HepG2 (cell line): ENCODE results near the gene MYO9A. TPM values are rescaled to one million over a fixed set of nuclear protein-coding genes. Genes with fewer than 3 reads are reported as not detected.

Source experiments
- ATAC-seq: fragments of 200-7000 bp; cut with Tn5 transposase; 3 replicates; pipeline ENCODE4 v1.9.1; 2020; ENCODE audit warnings: mild to moderate bottlenecking, moderate library complexity
- BruUV-seq: library from RNA; stranded (reverse); fragments of 400-500 nt; replicated peaks from 2 replicates; lab custom pipeline; 2021; lab: Mats Ljungman, UMichigan
- CTCF ChIA-PET: fragments of 300-600 bp; formaldehyde crosslinking; extraction: SDS; loops from one replicate; lab custom pipeline; 2021; ENCODE audit warnings: low total read pairs, inconsistent platforms, low intra/inter-chr PET ratio; lab: Yijun Ruan, JAX
- POLR2A ChIA-PET: fragments of 350-600 bp; sonication (Branson Sonifier 250); formaldehyde crosslinking; loops from one replicate; lab custom pipeline; 2020; ENCODE audit warnings: antibody characterized with exemption, inconsistent platforms; lab: Yijun Ruan, JAX
- DNase-seq: peaks from one replicate; pipeline ENCODE4 v3.0.0-alpha.2; 2015; ENCODE audit warnings: low spot score
- FAIRE-seq: peaks from 3 replicates; lab custom pipeline; 2011; peaks lifted over from hg19 to GRCh38; lab: Jason Lieb, UNC
- H2AFZ ChIP-seq: one replicate; pipeline ENCODE4 v1.6.1; 2011; ENCODE audit warnings: low read length, inconsistent platforms
- H3K27ac ChIP-seq: fragments of 300-600 bp; 3 replicates; pipeline ENCODE4 v1.8.0; 2011; ENCODE audit warnings: mixed run types, mild to moderate bottlenecking, mixed read lengths, low read length, inconsistent platforms; ENCODE audit not compliant: insufficient read depth; ENCODE audit errors: extremely low read length
- H3K27me3 ChIP-seq, 2 experiments: fragments of 200-600 bp in 1 of 2; 2 replicates in 1 of 2; 3 replicates in 1 of 2; pipeline versions ENCODE4 v1.6.0 to v1.8.0; 2011; ENCODE audit warnings: low read length in 2 of 2, mild to moderate bottlenecking in 2 of 2, moderate library complexity in 2 of 2, inconsistent platforms in 1 of 2; ENCODE audit not compliant: insufficient read depth in 2 of 2, control insufficient read depth in 1 of 2
- H3K36me3 ChIP-seq, 2 experiments: fragments of 200-600 bp in 1 of 2; replicated peaks in 1 of 2; 2 replicates in 1 of 2; 3 replicates in 1 of 2; pipeline versions ENCODE4 v1.5.1 to v1.8.0; 2011; ENCODE audit warnings: low read length in 2 of 2, inconsistent platforms in 1 of 2; ENCODE audit not compliant: insufficient read depth in 2 of 2, control insufficient read depth in 1 of 2
- H3K4me1 ChIP-seq: 2 replicates; pipeline ENCODE4 v1.5.1; 2012; ENCODE audit warnings: low read length, inconsistent platforms; ENCODE audit not compliant: insufficient read depth
- H3K4me2 ChIP-seq: 2 replicates; pipeline ENCODE4 v1.6.0; 2011; ENCODE audit warnings: low read depth, low read length, inconsistent platforms
- H3K4me3 ChIP-seq, 3 experiments: fragments of 200-600 bp in 1 of 3; sonication (generic), shearing (Covaris generic) in 1 of 3; replicated peaks in 1 of 3; 2 replicates each; pipeline ENCODE4 v1.5.1; 2011 to 2016; ENCODE audit warnings: low read length in 3 of 3, inconsistent platforms in 2 of 3, low read depth in 2 of 3, mild to moderate bottlenecking in 2 of 3, control low read depth in 1 of 3, mixed read lengths in 1 of 3; ENCODE audit not compliant: insufficient read depth in 1 of 3
- H3K79me2 ChIP-seq: one replicate; pipeline ENCODE4 v1.6.1; 2011; ENCODE audit warnings: low read length, inconsistent platforms; ENCODE audit not compliant: insufficient read depth
- H3K9ac ChIP-seq: 2 replicates; pipeline ENCODE4 v1.6.0; 2011; ENCODE audit warnings: mild to moderate bottlenecking, low read depth, low read length, inconsistent platforms; ENCODE audit not compliant: insufficient read depth
- H3K9me3 ChIP-seq: 2 replicates; pipeline ENCODE4 v1.5.1; 2012; ENCODE audit warnings: mild to moderate bottlenecking, low read length
- H4K20me1 ChIP-seq: 2 replicates; pipeline ENCODE4 v1.6.0; 2011; ENCODE audit warnings: inconsistent platforms, mild to moderate bottlenecking, low read length, moderate library complexity; ENCODE audit not compliant: insufficient read depth
- ATF7-NPFF ChIP-seq: sonication (generic); formaldehyde crosslinking; IDR thresholded peaks from 2 replicates; pipeline ENCODE4 v1.8.1; 2023; ENCODE audit warnings: mild to moderate bottlenecking, low read depth, missing genetic modification reagents, moderate library complexity
- BHLHE40 ChIP-seq: IDR thresholded peaks from 2 replicates; pipeline ENCODE4 v1.6.1; 2011; ENCODE audit warnings: low read length, improper control_type of control experiment
- FOXA3 ChIP-seq: IDR thresholded peaks from 2 replicates; pipeline ENCODE4 v1.6.1; 2016; ENCODE audit warnings: missing genetic modification reagents, missing compliant biosample characterization
- GPBP1L1 ChIP-seq: sonication (generic); formaldehyde crosslinking; IDR thresholded peaks from 2 replicates; pipeline ENCODE4 v1.5.0; 2020; ENCODE audit warnings: mild to moderate bottlenecking, missing genetic modification reagents
- HOMEZ ChIP-seq: IDR thresholded peaks from 2 replicates; pipeline ENCODE4 v1.6.1; 2016; ENCODE audit warnings: low read depth
- KAT2B ChIP-seq: fragments of 150-350 bp; IDR thresholded peaks from 2 replicates; pipeline ENCODE4 v1.6.1; 2014; ENCODE audit warnings: low read depth, low read length, borderline replicate concordance
- ZBED4 ChIP-seq: sonication (generic); formaldehyde crosslinking; IDR thresholded peaks from 2 replicates; pipeline ENCODE4 v1.4.0; 2020; ENCODE audit warnings: missing genetic modification reagents, borderline replicate concordance
- ZFP37 ChIP-seq: sonication (generic); formaldehyde crosslinking; IDR thresholded peaks from 2 replicates; pipeline ENCODE4 v1.4.0; 2020; ENCODE audit warnings: missing genetic modification reagents, borderline replicate concordance
- ZNF234 ChIP-seq: sonication (generic); formaldehyde crosslinking; conservative IDR thresholded peaks from 2 replicates; pipeline ENCODE4 v1.5.1; 2020; ENCODE audit warnings: mild to moderate bottlenecking, missing genetic modification reagents
- ZNF235 ChIP-seq: sonication (generic); formaldehyde crosslinking; IDR thresholded peaks from 2 replicates; pipeline ENCODE4 v1.8.1; 2023; ENCODE audit warnings: mild to moderate bottlenecking, missing genetic modification reagents, borderline replicate concordance
- ZNF619 ChIP-seq: sonication (generic); formaldehyde crosslinking; IDR thresholded peaks from 2 replicates; pipeline ENCODE4 v1.4.0; 2020; ENCODE audit warnings: mild to moderate bottlenecking, missing genetic modification reagents
- whole genome bisulfite sequencing: methylation state at CpG from one replicate; pipeline ENCODE4 v1.1.6; 2017; ENCODE audit warnings: low lambda C conversion rate; 5-methylcytosine and 5-hydroxymethylcytosine counted together
- in situ Hi-C: cut with HindIII; loops from 2 replicates; pipeline ENCODE4 v1.10.0; 2017; ENCODE audit warnings: low pct_unique_long_range_greater_than_20kb; ENCODE audit not compliant: extremely low pct_ligation_motif_present
- intact Hi-C: fragments of 100-400 bp; cut with micrococcal nuclease; formaldehyde crosslinking; loops from one replicate; pipeline ENCODE4 v1.10.0; 2022; ENCODE audit not compliant: unreplicated experiment
- polyA plus RNA-seq, 8 experiments: library from polyadenylated mRNA; depleted of rRNA in 3 of 8; stranded (reverse) in 7 of 8; unstranded in 1 of 8; fragments of >200 nt; fragmentation: Illumina TruSeq in 4 of 8; extraction: Trizol in 4 of 8; gene quantifications; 2 replicates each; pipeline versions ENCODE4 v1.2.1 to v1.2.3, GENCODE V29; 2011 to 2016; ENCODE audit warnings: low read depth in 4 of 8, missing spikeins in 1 of 8, mixed read lengths in 1 of 8; ENCODE audit not compliant: insufficient read depth in 1 of 8
- total RNA-seq, 5 experiments: library from RNA; depleted of rRNA; stranded (reverse); fragments of >200 nt; fragmentation: Illumina TruSeq; extraction: Trizol; gene quantifications; 2 replicates each; pipeline ENCODE4 v1.2.3, GENCODE V29; 2016; ENCODE audit warnings: low read depth in 1 of 5

Gene MYO9A
- total and polyA plus RNA-seq, 2 of the 13 experiments (the other 11 are each of a cell fraction or from before 2014, with no cell fraction given) = 4.8 to 15.3 TPM

GRCh38 chr15:72116731-72117485 lies 1.0 kb downstream of the MYO9A start (continued):
- TF ChIP-seq HOMEZ (CRISPR knock-in tag) (0 out of 2 replicates have a peak, but pooled peaks have one; percentile 11), ATF7-NPFF (CRISPR knock-in tag) (no peak), ZNF234 (CRISPR knock-in tag) (0 out of 2 replicates have a peak, but pooled peaks have one; percentile 30), ZNF619 (CRISPR knock-in tag) (no peak)

GRCh38 chr15:72113347-72114031 lies 4.5 kb downstream of the MYO9A start:
- ChIA-PET CTCF (no interaction called here), POLR2A (no interaction called here)
- no peaks in the 10 kb centered on the region for H3K9me3 ChIP-seq
- intact Hi-C loops (no loop called here), in situ Hi-C loops (no loop called here)
- no peak for DNase-seq
- H3K4me2 ChIP-seq = no peak overlapping the region
- 80% methylated on average over 4 of the region's 4 CpGs for WGBS
- no peaks in the 10 kb centered on the region for H3K36me3 ChIP-seq
- no peak overlapping the region for H3K9ac ChIP-seq
- no peaks in the 10 kb centered on the region for H3K27me3 ChIP-seq
- H3K4me3 ChIP-seq = no peak overlapping the region
- peaks cover 13% of the 10 kb centered on the region for H3K79me2 ChIP-seq
- no peak for ATAC-seq
- H3K27ac ChIP-seq = no peak overlapping the region
- no peak for FAIRE-seq
- H4K20me1 ChIP-seq = peaks cover 8% of the 10 kb centered on the region; the same call in 1 of the 2 replicates
- H2AFZ ChIP-seq = no peak overlapping the region
- no TSS peak for BruUV-seq
- H3K4me1 ChIP-seq = peaks cover 23% of the 10 kb centered on the region
- TF ChIP-seq GPBP1L1 (CRISPR knock-in tag) = no peak
- TF ChIP-seq ZBED4 (CRISPR knock-in tag) = no peak
- 0 out of 2 replicates have a peak, but pooled peaks have one; percentile 32 for TF ChIP-seq FOXA3 (CRISPR knock-in tag)
- TF ChIP-seq KAT2B = 0 out of 2 replicates have a peak, but pooled peaks have one; percentile 7
- no peak for TF ChIP-seq BHLHE40
- TF ChIP-seq ZFP37 (CRISPR knock-in tag) = no peak
- no peak for TF ChIP-seq ZNF235
